NB4 (cell line): ENCODE measurements around the gene THBS3.

Source experiments
- DNase-seq: peaks from one replicate; pipeline ENCODE4 v3.0.0; 2010; ENCODE audit warnings: low read depth
- H3K4me3 ChIP-seq: one replicate; pipeline ENCODE4 v1.5.1; 2011; ENCODE audit warnings: mild to moderate bottlenecking, low read depth, low read length, moderate library complexity
- CTCF ChIP-seq: IDR thresholded peaks from one replicate; pipeline ENCODE4 v1.5.1; 2012; ENCODE audit warnings: low read depth, low read length
- MYC ChIP-seq: IDR thresholded peaks from 2 replicates; pipeline ENCODE4 v1.6.1; 2011; ENCODE audit warnings: low read depth, low read length
- POLR2A ChIP-seq: IDR thresholded peaks from 2 replicates; pipeline ENCODE4 v1.6.1; 2011; ENCODE audit warnings: mild to moderate bottlenecking; ENCODE audit not compliant: insufficient read length; ENCODE audit errors: extremely low read depth
- TF ChIP-seq, protein P1 (sequence below): IDR thresholded peaks from 2 replicates; pipeline ENCODE4 v1.6.1; 2011; ENCODE audit warnings: low read depth, low read length

The THBS3 gene

DNA sequence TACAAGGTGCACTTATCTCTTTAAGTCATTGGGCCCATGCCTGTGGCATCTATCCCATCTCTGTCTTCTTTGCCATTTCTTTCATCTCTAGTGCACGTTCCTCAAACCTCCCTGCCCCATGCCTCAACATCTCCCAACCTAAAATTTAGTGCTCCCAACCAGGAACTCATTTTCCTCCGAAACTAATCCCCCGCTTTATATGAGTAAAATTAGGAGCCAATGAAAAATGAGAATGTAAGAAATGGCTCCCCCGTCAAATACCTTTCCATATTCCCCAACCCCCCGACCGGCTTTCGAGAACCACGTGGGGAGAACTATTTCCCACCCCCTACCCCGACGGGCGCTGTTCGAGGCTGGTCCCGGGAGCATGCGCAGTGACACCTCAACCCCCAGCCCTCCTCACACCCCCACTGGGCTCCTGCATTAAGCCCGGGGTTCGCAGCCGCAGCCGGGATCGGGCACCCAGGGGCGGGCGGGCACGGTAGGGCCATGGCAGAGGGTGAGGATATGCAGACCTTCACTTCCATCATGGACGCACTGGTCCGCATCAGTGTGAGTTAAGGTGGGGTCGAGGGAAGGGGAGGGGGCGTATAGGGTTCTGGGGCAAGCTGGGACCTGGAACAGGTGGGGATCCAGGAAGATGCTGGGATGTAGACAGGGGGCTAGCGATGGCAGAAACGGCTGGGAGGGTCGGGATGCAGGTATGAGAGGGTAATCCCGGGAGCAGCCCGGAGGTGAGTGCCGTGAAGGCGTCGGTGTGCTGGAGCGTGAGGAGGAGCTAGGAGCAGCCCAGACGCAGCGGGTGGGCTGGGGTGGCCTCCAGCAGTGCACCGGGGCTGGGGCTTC, 34.0 kb downstream of the THBS3 start, which contains the start of gene TRIM46:
TRIM46 (plus strand) TSS at position 372 of the 846 bp plus-strand sequence; CDS start at position 490, 118 bp downstream.
- H3K4me3 ChIP-seq, result peak within 1 kb of the TSS; percentile 87
- TF ChIP-seq, protein P1, sequence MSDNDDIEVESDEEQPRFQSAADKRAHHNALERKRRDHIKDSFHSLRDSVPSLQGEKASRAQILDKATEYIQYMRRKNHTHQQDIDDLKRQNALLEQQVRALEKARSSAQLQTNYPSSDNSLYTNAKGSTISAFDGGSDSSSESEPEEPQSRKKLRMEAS, result no peak
- TF ChIP-seq CTCF, result no peak
- no peak for TF ChIP-seq MYC
- no peak for TF ChIP-seq POLR2A
- DNase-seq, result no peak

GRCh38 chr1:155172732-155173477, 34.8 kb downstream of the THBS3 start, which contains the start of gene KRTCAP2:
Gene KRTCAP2 (minus strand): TSS chr1:155173304. CDS start chr1:155173224, 80 bp downstream.
- DNase-seq, result peak; percentile 95
- H3K4me3 ChIP-seq, result peak within 1 kb of the TSS; percentile 87
- TF ChIP-seq MYC, result peak; percentile 71; the same call in 1 of the 2 replicates
- peak; percentile 87 for TF ChIP-seq POLR2A
- TF ChIP-seq, protein P1, result peak; percentile 77
- TF ChIP-seq CTCF, result peak; percentile 71

- no peak for DNase-seq
- peak overlapping the region; percentile 87 for H3K4me3 ChIP-seq
- TF ChIP-seq, protein P1, result peak; percentile 54
- TF ChIP-seq CTCF, result no peak
Measured at GRCh38 chr1:155171836-155172731, 35.6 kb downstream of the THBS3 start.

- DNase-seq, result no peak
- H3K4me3 ChIP-seq, result no peak overlapping the region
- TF ChIP-seq CTCF (no peak), POLR2A (no peak), MYC (no peak)
- TF ChIP-seq, protein P1, result no peak
Measured at GRCh38 chr1:155170806-155171205, 36.9 kb downstream of the THBS3 start.
